Stimulated activated CD4-positive, alpha-beta T cell treated with anti-CD3 and anti-CD28 coated beads, Interleukin-12 subunit alpha, Interleukin-12 subunit beta, amount 100 ng/mL, for 24 hours (primary cell): ENCODE measurements around the gene PCDH12.
"Not testable (repeated sequence)": the region's sequence is repeated elsewhere in the genome, so short reads cannot be mapped to it uniquely, and the experiment has no call there.

ENCODE experiments used
- DNase-seq, 2 experiments: peaks; one replicate each; pipeline ENCODE4 v3.0.0-alpha.2; 2020; ENCODE audit warnings: low read depth in 2 of 2

The PCDH12 gene

GRCh38 chr5:141940695-141941271, 17.2 kb downstream of the PCDH12 start:
- DNase-seq = no peak

- DNase-seq = no peak
Observed at GRCh38 chr5:141935538-141935937, 22.5 kb downstream of the PCDH12 start.

GRCh38 chr5:141934099-141934844, 23.7 kb downstream of the PCDH12 start:
- no peak for DNase-seq

GRCh38 chr5:141933151-141933550, 24.9 kb downstream of the PCDH12 start:
- DNase-seq = no peak

- no peak for DNase-seq
Observed at GRCh38 chr5:141931694-141932093, 26.3 kb downstream of the PCDH12 start.

- no peak for DNase-seq
Observed at GRCh38 chr5:141929398-141930058, 28.5 kb downstream of the PCDH12 start.

GRCh38 chr5:141928051-141928450, 30.0 kb downstream of the PCDH12 start:
- DNase-seq = no peak

GRCh38 chr5:141926434-141926833, 31.6 kb downstream of the PCDH12 start:
- no peak for DNase-seq

- peak; percentile 93 to 99 for DNase-seq
Observed at GRCh38 chr5:141923448-141924313, 34.3 kb downstream of the PCDH12 start, which contains the start of gene DELE1. TSS of gene DELE1 (plus strand) at chr5:141923871. CDS start at chr5:141923942, 71 bp downstream.

GRCh38 chr5:141922827-141923447, 35.1 kb downstream of the PCDH12 start:
- DNase-seq = not testable (repeated sequence)

- DNase-seq = no peak
Observed at GRCh38 chr5:141920771-141921170, 37.2 kb downstream of the PCDH12 start.

- no peak for DNase-seq
Observed at GRCh38 chr5:141919218-141920119, 38.5 kb downstream of the PCDH12 start.

- DNase-seq = no peak
Observed at GRCh38 chr5:141917760-141918159, 40.2 kb downstream of the PCDH12 start.

- no peak for DNase-seq
Observed at GRCh38 chr5:141916522-141916921, 41.5 kb downstream of the PCDH12 start.

GRCh38 chr5:141915881-141916336, 42.1 kb downstream of the PCDH12 start:
- DNase-seq = no peak

- DNase-seq = no peak
Observed at GRCh38 chr5:141914797-141915196, 43.2 kb downstream of the PCDH12 start.

GRCh38 chr5:141914199-141914743, 43.7 kb downstream of the PCDH12 start:
- DNase-seq = no peak

GRCh38 chr5:141913560-141914198, 44.3 kb downstream of the PCDH12 start:
- no peak for DNase-seq

- DNase-seq = no peak
Observed at GRCh38 chr5:141910271-141910673, 47.7 kb downstream of the PCDH12 start.
